ENCODE results near the gene BAHCC1. TPM values are rescaled to one million over a fixed set of nuclear protein-coding genes. Genes with fewer than 3 reads are reported as not detected.
A peak's percentile ranks its signal among the peaks of the same experiment; 100 is the strongest.

Gene BAHCC1
- total and polyA plus RNA-seq, 2 of the 8 experiments (the other 6 are each of a cell fraction or from before 2014, with no cell fraction given): 0.26 to 0.58 TPM

- no peak overlapping the region; the same call in 1 of the 2 replicates for H2BK5ac ChIP-seq (ENCODE audit: low read depth, low read length)
- H3K9me3 ChIP-seq (ENCODE audit: insufficient read depth in 2 of 2, low read depth in 1 of 2, low read length in 1 of 2): no peaks in the 10 kb centered on the region
- ChIA-PET CTCF (ENCODE audit: partially characterized antibody) (interaction anchor here (0.7 to 10.7 kb wide), 20 partner anchors 11 to 143 kb away, joined by 3 to 89 read pairs (median 4); no protein-coding TSS in a partner anchor), POLR2A (ENCODE audit: partially characterized antibody) (interaction anchor here (0.8 to 3.0 kb wide), 4 partner anchors 10 to 150 kb away, joined by 3 to 18 read pairs (median 4); partner anchors contain the start of gene SLC38A10)
- H3K27me3 ChIP-seq (replicated peaks in 1 of 4; ENCODE audit: control insufficient read depth in 3 of 4, extremely low read depth in 1 of 4, insufficient read depth in 3 of 4, low read length in 3 of 4): peaks cover 32 to 58% (median 49%) of the 10 kb centered on the region in 4 experiments
- H4K91ac ChIP-seq (replicated peaks; ENCODE audit: insufficient read length, low read length): no peak overlapping the region
- H3K23me2 ChIP-seq (ENCODE audit: low read depth, low read length): peaks cover 12% of the 10 kb centered on the region; the same call in 1 of the 2 replicates
- FAIRE-seq: no peak
- H3K14ac ChIP-seq (ENCODE audit: insufficient read length): no peak overlapping the region
- H3K79me2 ChIP-seq (ENCODE audit: control insufficient read depth in 1 of 2, insufficient read depth in 2 of 2, low read length in 2 of 2): no peaks in the 10 kb centered on the region
- no peaks in the 10 kb centered on the region for H3K79me1 ChIP-seq (ENCODE audit: low read depth, low read length)
- no peak overlapping the region for H4K8ac ChIP-seq (ENCODE audit: extremely low read depth, insufficient read depth, low read length)
- no peak overlapping the region for H2AFZ ChIP-seq (ENCODE audit: low read length)
- DNase-seq (ENCODE audit: low read depth in 1 of 2, low spot score in 2 of 2): no peak
- H3K27ac ChIP-seq (ENCODE audit: low read depth, low read length): no peak overlapping the region
- peak overlapping the region; percentile 25 to 76; a peak in 3 of 4 replicates for H3K4me2 ChIP-seq (ENCODE audit: insufficient read depth in 1 of 2, low read depth in 2 of 2, low read length in 2 of 2)
- WGBS, 2 experiments (ENCODE audit: extremely low coverage in 1 of 2, insufficient coverage in 1 of 2, insufficient read length in 1 of 2, insufficient replicate concordance in 2 of 2, low coverage in 1 of 2, low lambda C conversion rate in 2 of 2, missing lambda C conversion rate in 1 of 2): 52% methylated on average over 9 of the region's 9 CpGs; no CpG with 5 or more reads in 1 of the 2 experiments
- H2AK5ac ChIP-seq (ENCODE audit: low read depth, low read length): no peak overlapping the region
- H3K18ac ChIP-seq (ENCODE audit: extremely low read depth, low read length): peak overlapping the region; percentile 65; the same call in 1 of the 2 replicates
- no peak overlapping the region for H2BK15ac ChIP-seq (ENCODE audit: low read length)
- H3K4me1 ChIP-seq (replicated peaks in 1 of 4; ENCODE audit: control insufficient read depth in 3 of 4, insufficient read depth in 4 of 4, low read length in 3 of 4): peaks cover 8 to 41% (median 25%) of the 10 kb centered on the region in 4 experiments
- peak overlapping the region; percentile 19 for H3K4ac ChIP-seq (replicated peaks; ENCODE audit: insufficient read length, low read depth, low read length)
- H4K5ac ChIP-seq (ENCODE audit: insufficient read length, low read depth, low read length): no peak overlapping the region
- no peak overlapping the region; a peak in 1 of 7 replicates for H3K9ac ChIP-seq (replicated peaks in 1 of 4; ENCODE audit: extremely low read depth in 1 of 4, low read depth in 3 of 4, low read length in 3 of 4)
- no peak overlapping the region for H3K23ac ChIP-seq (ENCODE audit: insufficient read length)
- H2BK12ac ChIP-seq (ENCODE audit: low read depth, low read length): peak overlapping the region; percentile 50; the same call in 1 of the 2 replicates
- no peaks in the 10 kb centered on the region; a peak in 1 of 8 replicates for H3K36me3 ChIP-seq (ENCODE audit: control insufficient read depth in 2 of 4, insufficient read depth in 4 of 4, low read length in 3 of 4)
- no peak overlapping the region for H2BK20ac ChIP-seq (ENCODE audit: low read length)
- H4K20me1 ChIP-seq (replicated peaks in 1 of 2; ENCODE audit: control insufficient read depth in 1 of 2, insufficient read depth in 2 of 2, low read length in 2 of 2): no peaks in the 10 kb centered on the region
- no peak overlapping the region for H2BK120ac ChIP-seq (replicated peaks; ENCODE audit: low read depth, low read length)
- peak overlapping the region in 1 of 4 experiments; percentile 34; a peak in 1 of 8 replicates for H3K4me3 ChIP-seq (ENCODE audit: extremely low read depth in 1 of 4, insufficient read depth in 2 of 4, low read depth in 3 of 4, low read length in 4 of 4)
- no peak overlapping the region for H3K56ac ChIP-seq (replicated peaks; ENCODE audit: insufficient read length, low read depth, low read length)
- TF ChIP-seq CREB1 (IDR thresholded peaks at IDR 0.05) (no peak), TAF7 (optimal IDR thresholded peaks at IDR 0.05; ENCODE audit: borderline replicate concordance, low read depth, low read length) (no peak)
Measured at GRCh38 chr17:81402530-81402941, 7.3 kb downstream of the BAHCC1 start.

All from H1 (cell line).